Measurements from ENCODE around the gene MAGEB6.
"Not testable (repeated sequence)": the region's sequence is repeated elsewhere in the genome, so short reads cannot be mapped to it uniquely, and the experiment has no call there.

The MAGEB6 gene, protein sequence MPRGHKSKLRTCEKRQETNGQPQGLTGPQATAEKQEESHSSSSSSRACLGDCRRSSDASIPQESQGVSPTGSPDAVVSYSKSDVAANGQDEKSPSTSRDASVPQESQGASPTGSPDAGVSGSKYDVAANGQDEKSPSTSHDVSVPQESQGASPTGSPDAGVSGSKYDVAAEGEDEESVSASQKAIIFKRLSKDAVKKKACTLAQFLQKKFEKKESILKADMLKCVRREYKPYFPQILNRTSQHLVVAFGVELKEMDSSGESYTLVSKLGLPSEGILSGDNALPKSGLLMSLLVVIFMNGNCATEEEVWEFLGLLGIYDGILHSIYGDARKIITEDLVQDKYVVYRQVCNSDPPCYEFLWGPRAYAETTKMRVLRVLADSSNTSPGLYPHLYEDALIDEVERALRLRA

DNA sequence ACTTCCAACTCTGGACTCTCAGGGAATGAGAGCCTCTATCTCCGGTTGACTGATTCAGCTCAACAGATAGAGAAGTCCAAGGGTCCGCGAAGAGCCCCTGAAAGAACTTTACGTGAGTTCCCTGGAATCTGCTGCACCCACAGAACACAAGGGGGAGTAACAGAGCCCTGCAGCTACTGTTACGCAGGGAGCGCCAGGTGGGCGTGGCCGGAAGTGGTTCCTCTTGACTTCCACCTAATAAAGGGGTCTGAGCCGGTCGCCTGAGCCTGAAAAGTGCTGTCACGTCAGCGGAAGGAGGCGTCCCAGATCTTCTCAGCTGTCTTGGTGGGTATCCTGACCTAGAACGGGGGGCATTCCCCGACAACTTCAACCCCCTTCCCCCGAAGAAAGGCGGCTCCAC is at the start of gene MAGEB6:
Gene MAGEB6, plus strand, starts transcription at position 237 of the 400 bp plus-strand sequence. CDS start 1,407 bp downstream, outside the sequence.
- in situ Hi-C loops (cut with HindIII; ENCODE audit: low sequenced_read_pairs), result no loop called here

DNA sequence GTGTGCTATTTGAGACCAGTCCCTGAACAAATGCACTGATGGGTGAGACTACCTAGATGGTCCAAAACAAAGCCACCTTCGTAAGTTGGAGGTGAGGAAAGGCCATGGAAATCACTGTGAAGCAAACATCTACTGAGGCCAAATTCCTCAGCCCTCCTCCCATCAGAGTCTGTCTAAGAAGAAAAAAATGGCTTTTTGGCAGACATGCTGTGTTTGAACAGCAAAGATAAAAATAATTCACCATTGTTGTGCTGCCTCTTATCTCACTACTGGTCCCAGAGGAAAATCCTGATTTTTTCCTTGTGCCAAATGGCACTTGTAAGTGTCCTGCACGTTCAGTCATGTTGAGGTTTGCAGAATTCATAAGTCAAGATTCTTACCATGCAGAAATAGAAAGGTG is 46.2 kb upstream of the MAGEB6 start:
- in situ Hi-C loops (cut with HindIII; ENCODE audit: low sequenced_read_pairs), result no loop called here

DNA sequence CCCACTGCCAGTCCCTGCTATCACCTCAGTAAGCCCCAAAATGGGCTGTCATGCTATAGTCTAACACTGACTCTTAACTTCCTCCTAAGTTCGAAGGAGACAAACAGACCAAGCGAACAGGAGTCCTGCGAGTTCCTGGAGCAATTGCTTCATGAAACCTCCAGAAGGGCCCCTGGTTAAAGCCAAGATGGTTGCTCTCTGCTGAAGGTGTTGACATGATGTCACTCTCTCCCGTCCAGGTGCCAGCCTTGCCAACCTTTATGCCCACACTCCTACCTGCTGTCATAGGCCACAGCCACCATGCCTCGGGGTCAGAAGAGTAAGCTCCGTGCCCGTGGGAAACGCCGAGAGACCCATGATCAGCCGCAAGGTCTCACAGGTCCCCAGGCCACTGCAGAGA is 31.9 kb upstream of the MAGEB6 start, which contains the start of gene MAGEB6B:
Gene MAGEB6B, plus strand, starts transcription at position 301 of the 400 bp plus-strand sequence. Its CDS starts 0 bp downstream, at position 301.
- in situ Hi-C loops (cut with HindIII; ENCODE audit: low sequenced_read_pairs), result no loop called here

DNA sequence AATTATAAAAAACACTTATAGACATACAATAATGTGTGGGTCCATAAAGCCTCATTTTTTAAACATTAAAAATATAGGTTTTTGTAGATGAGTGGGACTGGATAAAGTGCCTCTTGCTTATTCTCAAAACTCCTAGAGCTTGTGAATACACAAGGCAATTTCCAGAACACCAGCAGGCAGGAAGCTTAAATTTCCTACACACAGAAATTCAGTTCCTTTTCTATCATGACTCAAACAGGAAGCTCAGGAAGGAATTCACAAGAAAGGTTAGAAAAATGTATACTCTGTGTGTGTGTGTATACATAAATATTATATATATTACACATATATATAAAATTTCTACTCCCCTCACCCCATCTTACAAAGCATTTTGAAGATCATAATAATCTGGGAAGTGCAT is 11.3 kb downstream of the MAGEB6 start:
- in situ Hi-C loops (cut with HindIII; ENCODE audit: low sequenced_read_pairs), result no loop called here

DNA sequence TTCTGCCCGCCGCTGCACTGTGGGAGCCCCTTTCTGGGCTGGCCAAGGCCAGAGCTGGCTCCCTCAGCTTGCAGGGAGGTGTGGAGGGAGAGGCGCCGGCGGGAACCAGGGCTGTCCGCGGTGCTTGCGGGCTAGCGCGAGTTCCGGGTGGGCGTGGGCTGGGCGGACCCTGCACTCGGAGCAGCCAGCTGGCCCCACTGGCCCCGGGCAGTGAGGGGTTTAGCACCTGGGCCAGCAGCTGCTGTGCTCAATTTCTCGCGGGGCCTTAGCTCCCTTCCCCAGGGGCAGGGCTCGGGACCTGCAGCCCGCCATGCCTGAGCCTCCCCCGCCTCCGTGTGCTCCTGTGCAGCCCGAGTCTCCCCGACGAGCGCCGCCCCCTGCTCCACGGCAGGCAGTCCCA is 12.5 kb downstream of the MAGEB6 start:
- in situ Hi-C loops (cut with HindIII; ENCODE audit: low sequenced_read_pairs), result not testable (repeated sequence)

DNA sequence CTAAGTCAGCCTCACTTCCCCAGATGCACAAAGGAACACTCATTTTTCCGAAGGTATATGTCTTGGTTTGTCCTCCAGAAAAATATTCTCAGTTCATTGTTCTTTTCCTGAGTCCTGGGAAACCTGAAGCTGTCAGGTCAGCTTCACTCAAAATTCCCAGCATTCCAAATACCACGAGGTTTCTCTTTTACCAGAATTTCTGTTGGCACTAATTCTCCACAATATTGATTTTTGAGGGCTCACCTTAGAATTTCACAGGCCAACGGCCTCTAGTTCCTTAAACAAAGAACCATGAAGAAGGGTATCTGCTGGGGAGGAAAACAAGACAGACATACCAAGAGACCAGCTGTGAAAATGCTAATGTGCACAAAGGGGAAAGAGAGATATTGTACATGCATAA is 15.8 kb downstream of the MAGEB6 start:
- in situ Hi-C loops (cut with HindIII; ENCODE audit: low sequenced_read_pairs), result no loop called here

DNA sequence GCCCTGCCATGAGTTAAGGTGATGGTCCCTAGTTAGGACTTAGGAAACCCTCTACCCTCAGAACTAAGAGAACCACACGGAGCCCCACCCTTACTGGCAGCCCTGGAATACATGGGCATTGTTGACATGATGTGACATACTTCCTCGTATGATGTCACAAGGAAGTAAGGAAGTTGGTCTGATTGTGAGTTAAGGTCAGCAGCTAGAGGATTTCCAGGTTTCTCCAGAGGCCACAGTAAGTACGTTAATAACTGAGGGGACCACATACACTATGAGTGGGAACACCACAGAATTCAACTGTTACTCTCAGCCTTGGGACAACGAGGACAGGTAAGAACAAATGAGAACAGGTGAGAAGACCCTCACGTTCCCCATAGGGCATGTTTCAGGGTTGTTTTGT is 23.6 kb downstream of the MAGEB6 start, which contains the start of gene MAGEB5:
Gene MAGEB5, plus strand, starts transcription at position 301 of the 400 bp plus-strand sequence. CDS start 1,133 bp downstream, outside the sequence.
- in situ Hi-C loops (cut with HindIII; ENCODE audit: low sequenced_read_pairs), result no loop called here

DNA sequence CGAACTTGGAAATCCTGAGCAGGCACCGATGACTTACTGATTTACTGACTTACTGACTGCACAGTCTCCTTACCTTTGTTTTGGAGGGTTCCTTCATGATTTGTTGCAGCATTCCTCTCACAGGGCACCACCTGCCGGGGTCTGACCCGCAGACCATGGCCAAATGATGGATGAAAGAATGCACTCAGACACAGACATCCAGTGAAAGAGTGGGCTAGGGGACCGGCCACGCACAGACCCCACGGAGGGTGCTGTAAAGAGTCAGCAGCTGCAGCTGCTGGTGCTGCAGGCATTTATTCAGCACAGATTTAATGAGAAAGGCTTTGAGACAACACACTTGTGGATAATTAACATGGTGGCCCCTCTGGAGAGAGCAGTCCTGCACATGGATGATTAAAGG is 27.1 kb downstream of the MAGEB6 start:
- in situ Hi-C loops (cut with HindIII; ENCODE audit: low sequenced_read_pairs), result no loop called here

DNA sequence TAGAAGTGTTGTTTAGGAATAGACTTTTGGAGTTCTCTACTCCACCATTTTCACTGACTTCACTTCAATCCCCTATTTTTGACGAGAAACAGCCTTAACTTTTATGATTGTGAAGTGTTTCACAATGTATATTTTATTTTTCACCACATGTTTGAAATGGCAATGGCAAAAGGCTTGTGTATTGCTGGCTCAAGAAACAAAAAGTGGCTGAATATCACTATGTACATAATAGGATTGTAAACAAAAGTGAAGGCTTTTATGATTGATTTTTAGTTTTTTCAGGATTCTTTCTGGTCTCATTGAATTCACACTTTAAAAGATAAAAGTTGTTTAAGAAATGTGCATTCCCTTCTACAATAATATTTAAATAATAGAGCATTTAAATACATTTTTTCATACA is 41.9 kb downstream of the MAGEB6 start:
- in situ Hi-C loops (cut with HindIII; ENCODE audit: low sequenced_read_pairs), result no loop called here
